B cell (primary cell): ENCODE results near the gene TRIM66.
"Not testable (repeated sequence)": the region's sequence is repeated elsewhere in the genome, so short reads cannot be mapped to it uniquely, and the experiment has no call there.

ENCODE experiments used
- CTCF ChIP-seq: fragments of 200-600 bp; IDR thresholded peaks from one replicate; pipeline ENCODE4 v1.8.0; 2022; ENCODE audit warnings: antibody characterized with exemption, mild to moderate bottlenecking
- EZH2 ChIP-seq: IDR thresholded peaks from 2 replicates; pipeline ENCODE4 v1.6.1; 2012; ENCODE audit warnings: borderline replicate concordance, low read depth, mild to moderate bottlenecking, moderate library complexity, low read length; ENCODE audit not compliant: insufficient read depth, poor library complexity, severe bottlenecking

GRCh38 chr11:8670081-8670480 is 12.4 kb downstream of the TRIM66 start:
- not testable (repeated sequence) for TF ChIP-seq CTCF, EZH2
